OCI-M1 (cell line): Measurements from ENCODE around the gene ARPP21.

Experiments used
- DNase-seq: peaks from one replicate; lab custom pipeline; 2025; lab: John Stamatoyannopoulos, UW

The ARPP21 gene

GRCh38 chr3:35641920-35642527 is 2.7 kb downstream of the ARPP21 start:
- no peak for DNase-seq

GRCh38 chr3:35643495-35643894 is 4.2 kb downstream of the ARPP21 start:
- DNase-seq: no peak

- DNase-seq: no peak
Measured at GRCh38 chr3:35644451-35644850, 5.1 kb downstream of the ARPP21 start.

- no peak for DNase-seq
Measured at GRCh38 chr3:35645189-35645588, 5.9 kb downstream of the ARPP21 start.

GRCh38 chr3:35646081-35646480 is 6.8 kb downstream of the ARPP21 start:
- no peak for DNase-seq

GRCh38 chr3:35647461-35647860 is 8.1 kb downstream of the ARPP21 start:
- DNase-seq: no peak

- DNase-seq: peak; percentile 67
Measured at GRCh38 chr3:35648347-35648746, 9.0 kb downstream of the ARPP21 start.

GRCh38 chr3:35649405-35649804 is 10.1 kb downstream of the ARPP21 start:
- no peak for DNase-seq

- DNase-seq: no peak
Measured at GRCh38 chr3:35651426-35651825, 12.1 kb downstream of the ARPP21 start.

GRCh38 chr3:35651851-35652250 is 12.5 kb downstream of the ARPP21 start:
- DNase-seq: peak; percentile 12

GRCh38 chr3:35653347-35653746 is 14.0 kb downstream of the ARPP21 start:
- DNase-seq: peak; percentile 43

- peak; percentile 72 for DNase-seq
Measured at GRCh38 chr3:35654476-35654875, 15.2 kb downstream of the ARPP21 start.

- no peak for DNase-seq
Measured at GRCh38 chr3:35658686-35659085, 19.4 kb downstream of the ARPP21 start.

- peak; percentile 61 for DNase-seq
Measured at GRCh38 chr3:35659768-35660167, 20.4 kb downstream of the ARPP21 start.

- no peak for DNase-seq
Measured at GRCh38 chr3:35663471-35663870, 24.1 kb downstream of the ARPP21 start.

GRCh38 chr3:35664460-35664919 is 25.2 kb downstream of the ARPP21 start:
- DNase-seq: no peak

- DNase-seq: no peak
Measured at GRCh38 chr3:35665390-35666055, 26.2 kb downstream of the ARPP21 start.

GRCh38 chr3:35666888-35667287 is 27.6 kb downstream of the ARPP21 start:
- DNase-seq: no peak

GRCh38 chr3:35670408-35670965 is 31.2 kb downstream of the ARPP21 start:
- no peak for DNase-seq

GRCh38 chr3:35671483-35671882 is 32.2 kb downstream of the ARPP21 start:
- DNase-seq: no peak

- no peak for DNase-seq
Measured at GRCh38 chr3:35673017-35673416, 33.7 kb downstream of the ARPP21 start.

- DNase-seq: no peak
Measured at GRCh38 chr3:35674451-35675109, 35.3 kb downstream of the ARPP21 start.

GRCh38 chr3:35675206-35675605 is 35.9 kb downstream of the ARPP21 start:
- DNase-seq: peak; percentile 56
